HG03039 (cell line): ENCODE results near the gene DACH1.

Source experiments
- ATAC-seq: cut with Tn5 transposase; IDR thresholded peaks from one replicate; pipeline ENCODE4 v1.9.1; 2021; ENCODE audit warnings: mild to moderate bottlenecking, moderate library complexity; ENCODE audit not compliant: unreplicated experiment

DACH1 gene

GRCh38 chr13:71430681-71431080 is 436.3 kb downstream of the DACH1 start:
- no peak for ATAC-seq

DNA sequence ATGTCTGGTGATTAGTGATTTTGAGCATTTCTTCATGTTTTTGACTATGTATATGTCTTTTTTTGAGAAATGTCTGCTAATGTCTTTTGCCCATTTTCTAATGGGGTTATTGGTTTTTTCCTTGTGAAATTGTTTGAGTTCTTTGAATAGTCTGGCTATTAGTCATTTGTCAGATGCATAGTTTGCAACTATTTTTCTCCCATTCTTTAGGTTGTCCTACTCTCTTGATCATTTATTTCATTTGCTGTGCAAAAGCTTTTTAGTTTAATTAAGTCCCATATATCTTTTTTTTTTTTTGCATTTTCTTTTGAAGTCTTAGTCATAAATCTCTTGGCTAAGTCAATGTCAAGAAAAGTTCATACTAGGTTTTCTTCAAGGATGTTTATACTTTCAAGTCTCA is 449.8 kb downstream of the DACH1 start:
- no peak for ATAC-seq

- no peak for ATAC-seq
These were observed 454.8 kb downstream of the DACH1 start for GRCh38 chr13:71412231-71412630.

- ATAC-seq: no peak
These were observed 458.6 kb downstream of the DACH1 start for GRCh38 chr13:71408416-71408815.

DNA sequence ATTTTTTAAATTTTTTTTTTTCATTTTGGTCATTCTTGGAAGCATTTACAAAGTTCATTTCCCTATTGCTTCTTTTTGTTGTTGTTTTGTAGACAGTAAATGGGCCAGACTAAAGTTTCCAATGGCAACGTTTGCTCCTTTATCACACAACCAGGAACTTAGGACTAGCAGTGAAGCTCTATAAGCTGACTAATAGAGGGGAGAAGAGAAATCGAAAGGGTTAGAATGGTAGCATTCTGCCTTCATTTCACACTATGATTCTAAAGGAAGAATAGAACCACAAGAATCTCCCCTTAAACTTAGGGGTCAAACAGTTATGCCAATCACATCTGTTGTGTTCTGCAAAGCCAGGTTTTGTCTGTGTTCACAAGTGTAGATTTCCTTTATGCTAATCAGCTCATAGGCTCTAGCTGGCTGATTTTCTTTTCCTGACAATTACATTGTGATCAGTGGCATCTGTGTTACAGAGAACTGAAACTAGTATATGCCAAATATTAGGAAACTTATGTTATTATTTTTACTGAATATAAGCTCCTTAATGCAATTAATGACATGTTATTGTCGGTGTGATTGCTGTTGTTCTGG is 467.3 kb downstream of the DACH1 start:
- no peak for ATAC-seq

DNA sequence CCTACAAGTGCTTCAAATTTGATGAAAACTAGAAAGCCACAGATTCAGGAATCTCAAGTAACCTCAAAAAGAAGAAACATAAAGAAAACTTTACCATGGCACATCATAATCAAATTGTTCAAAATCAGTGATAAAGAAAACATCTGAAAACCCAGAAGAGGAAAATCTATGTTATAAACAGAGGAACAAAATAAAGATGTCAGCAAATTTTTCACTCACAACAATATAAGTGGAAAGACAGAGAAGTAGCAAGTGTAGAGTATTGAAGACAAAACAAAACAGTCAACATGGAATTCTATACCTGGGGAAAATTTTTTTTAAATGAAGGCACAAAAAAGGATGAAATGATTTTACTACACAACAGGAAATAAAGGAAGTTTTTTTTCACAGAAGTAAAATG is 470.9 kb downstream of the DACH1 start:
- no peak for ATAC-seq

- ATAC-seq: no peak
These were observed 472.0 kb downstream of the DACH1 start for GRCh38 chr13:71395053-71395452.

DNA sequence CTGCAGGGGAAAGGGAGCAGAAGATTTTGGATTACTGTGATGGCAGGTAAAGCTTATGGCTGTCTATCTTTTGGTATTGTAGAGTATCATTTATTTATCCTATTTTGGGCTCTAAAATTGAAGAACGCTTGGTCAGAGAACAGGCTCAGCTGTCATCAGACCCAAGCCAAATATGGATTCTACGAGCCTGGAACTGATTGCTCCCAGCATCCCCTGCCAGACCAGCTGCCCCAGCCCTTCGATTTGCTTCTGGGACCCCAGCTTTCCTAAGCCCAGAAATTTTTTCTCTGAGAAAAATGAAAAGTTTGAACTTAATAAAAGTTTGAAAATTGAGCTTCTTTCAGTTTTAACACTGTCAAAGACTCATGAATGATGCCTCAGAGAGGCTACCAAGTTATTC is 472.8 kb downstream of the DACH1 start:
- ATAC-seq: no peak
